Fibroblast of skin of right quadriceps (primary cell): ENCODE measurements around the gene VPS52.
"Not testable (repeated sequence)": the region's sequence is repeated elsewhere in the genome, so short reads cannot be mapped to it uniquely, and the experiment has no call there.

Experiments used
- DNase-seq: peaks from one replicate; pipeline ENCODE4 v3.0.0-alpha.2; 2013

VPS52 gene

DNA sequence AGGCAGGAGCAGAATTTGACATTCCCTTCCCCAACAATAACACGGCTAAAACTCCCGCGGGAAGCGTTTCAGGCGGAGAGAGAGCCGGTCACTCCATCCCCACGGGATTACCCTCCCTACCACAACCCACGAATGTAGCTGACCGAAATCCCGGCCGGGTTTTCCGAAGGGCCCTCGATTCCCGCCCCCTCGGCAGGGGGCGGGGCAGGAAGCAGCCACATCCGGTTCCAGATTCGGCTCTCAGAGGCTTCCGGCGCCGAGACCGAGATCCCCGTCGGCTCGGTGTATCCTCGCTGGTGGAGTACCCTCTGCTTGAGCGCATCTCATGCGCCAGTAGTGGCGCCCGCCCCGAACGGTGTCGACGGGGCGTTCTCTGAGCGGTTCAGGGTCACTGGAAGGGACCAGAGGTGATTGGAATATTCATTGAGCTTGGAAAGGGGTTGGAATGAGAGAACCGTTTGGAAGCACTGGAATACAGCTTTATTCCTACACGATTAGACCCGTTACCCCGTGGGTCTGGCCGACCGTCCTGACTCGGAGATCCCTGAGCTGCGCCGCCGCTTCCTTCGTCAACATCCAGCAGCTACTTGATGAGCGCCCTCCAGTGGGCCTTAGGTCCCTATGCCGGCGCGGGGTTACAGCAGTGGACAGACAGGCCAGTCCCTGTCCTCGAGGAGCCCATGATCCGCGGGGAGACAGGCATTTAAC lies 27.7 kb upstream of the VPS52 start:
- peak; percentile 92 for DNase-seq

DNA sequence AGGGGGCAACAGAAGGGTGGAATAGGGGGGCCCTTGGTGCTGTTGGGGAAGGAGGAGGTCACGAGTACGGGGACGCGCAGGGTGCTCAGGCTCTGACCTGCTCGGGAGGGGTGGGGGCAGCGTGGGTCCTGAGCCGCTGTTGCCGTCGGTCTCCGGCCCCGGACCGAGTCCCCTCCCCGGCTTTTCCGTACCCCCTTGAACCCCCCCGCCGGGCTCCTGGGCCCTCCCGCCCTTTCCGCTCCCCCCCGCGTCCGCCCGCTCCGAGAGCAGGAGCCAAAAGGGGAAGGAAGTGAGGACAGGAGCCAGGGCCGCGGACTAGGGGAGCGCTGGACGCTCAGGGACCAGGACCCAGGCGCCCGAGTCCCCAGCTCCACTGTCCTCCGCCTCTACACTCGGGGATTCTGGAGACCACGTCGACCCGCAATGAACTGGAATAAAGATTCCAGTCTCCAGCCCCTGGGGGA lies 27.1 kb upstream of the VPS52 start, which contains the start of gene RGL2:
Gene RGL2 (minus strand): TSS at position 170 of the 464 bp plus-strand sequence. CDS start 332 bp downstream, outside the sequence.
- peak; percentile 50 for DNase-seq

DNA sequence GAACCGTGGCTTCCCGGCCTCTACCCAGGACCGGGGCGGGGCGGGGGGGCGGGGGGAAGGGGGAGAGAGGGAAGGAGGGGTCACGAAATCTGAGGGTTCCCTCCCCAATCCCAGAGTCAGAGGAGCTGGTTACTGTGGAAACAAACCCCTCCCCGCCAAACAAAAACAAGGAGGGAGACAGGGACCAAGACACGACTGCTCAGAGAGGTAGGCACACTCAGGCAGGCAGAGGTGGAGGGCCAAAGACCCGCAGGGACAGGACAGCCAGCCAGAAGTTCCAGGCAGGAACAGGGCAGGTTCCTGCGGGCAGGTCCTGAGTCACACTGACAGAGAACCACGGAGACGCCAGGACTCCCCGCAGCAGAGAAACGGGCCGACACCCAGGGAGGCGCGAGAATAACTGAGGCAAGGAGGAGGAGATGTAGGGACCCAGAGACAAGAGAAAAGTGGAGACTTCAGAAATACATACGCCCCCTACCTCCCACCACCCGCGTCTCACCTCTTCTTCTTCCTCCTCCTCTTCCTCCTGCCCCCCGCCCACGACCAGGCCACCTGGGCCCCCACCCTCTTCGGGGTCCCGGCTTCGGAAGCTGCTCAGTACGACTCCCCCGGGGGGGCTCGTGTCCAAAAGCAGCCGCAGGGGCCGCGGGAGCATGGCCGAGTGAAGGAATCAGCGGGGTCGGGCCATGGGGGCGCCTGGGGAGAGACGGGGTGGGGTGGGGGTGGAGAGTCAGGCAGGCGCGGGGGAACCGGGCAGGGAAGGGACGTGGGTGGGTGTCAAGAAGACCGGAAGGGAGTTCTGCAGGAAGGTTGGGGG lies 26.5 kb upstream of the VPS52 start:
- DNase-seq, result peak; percentile 79

DNA sequence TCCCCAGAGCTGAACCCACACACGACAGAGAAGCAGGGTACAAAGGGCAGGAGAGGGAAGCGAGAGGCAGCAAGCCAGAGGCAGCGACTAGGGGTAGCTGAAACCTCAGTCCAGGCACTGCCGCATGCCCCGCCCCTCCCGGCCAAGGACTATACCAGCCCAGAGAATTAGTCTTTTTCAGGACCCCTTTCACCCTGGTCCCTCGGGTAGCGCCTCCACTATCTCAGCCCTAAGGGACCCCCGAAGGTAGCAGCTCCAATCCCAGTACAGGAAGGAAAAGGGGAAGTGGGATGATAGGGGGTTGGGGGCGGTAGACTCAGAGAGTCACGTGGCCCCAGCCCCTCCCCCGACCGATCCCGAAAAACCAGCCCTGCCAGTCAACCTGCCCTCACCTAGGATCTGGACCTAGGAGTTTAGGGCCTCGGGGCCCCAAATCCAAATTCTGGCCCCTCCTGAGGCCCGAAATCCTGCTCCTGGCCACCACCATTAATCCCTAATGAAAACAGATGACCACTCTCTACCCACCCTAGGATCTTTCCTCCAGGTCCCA lies 25.8 kb upstream of the VPS52 start:
- DNase-seq, result no peak

DNA sequence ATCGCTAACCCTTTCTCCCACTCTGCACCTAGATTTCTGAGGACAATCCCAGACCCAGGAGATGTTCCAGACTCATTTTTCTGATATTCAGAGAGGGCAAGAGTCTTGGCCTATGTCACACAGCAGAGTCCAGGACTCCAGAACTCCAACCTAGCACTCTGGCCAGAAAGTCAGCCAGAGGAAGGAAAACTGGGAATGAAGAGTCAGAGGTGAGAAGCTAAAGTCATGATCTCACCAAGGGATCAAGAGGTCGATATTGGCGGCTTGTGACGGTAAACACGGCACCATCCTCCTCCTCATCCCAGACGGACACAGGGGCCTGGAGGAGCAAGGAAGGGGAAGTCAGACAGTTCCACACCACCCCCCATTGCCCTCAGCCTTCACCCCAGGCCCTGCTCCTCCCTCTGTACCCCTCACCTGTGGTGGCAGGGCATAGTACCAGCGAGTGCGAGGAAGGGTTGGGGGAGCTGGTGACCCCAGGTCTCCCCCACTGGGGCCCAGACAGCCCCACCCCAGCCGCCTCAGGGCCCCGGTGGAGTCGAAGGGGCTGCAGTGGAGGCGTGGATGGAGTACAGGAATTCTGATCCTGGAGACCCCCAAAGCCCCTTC lies 25.2 kb upstream of the VPS52 start:
- no peak for DNase-seq

DNA sequence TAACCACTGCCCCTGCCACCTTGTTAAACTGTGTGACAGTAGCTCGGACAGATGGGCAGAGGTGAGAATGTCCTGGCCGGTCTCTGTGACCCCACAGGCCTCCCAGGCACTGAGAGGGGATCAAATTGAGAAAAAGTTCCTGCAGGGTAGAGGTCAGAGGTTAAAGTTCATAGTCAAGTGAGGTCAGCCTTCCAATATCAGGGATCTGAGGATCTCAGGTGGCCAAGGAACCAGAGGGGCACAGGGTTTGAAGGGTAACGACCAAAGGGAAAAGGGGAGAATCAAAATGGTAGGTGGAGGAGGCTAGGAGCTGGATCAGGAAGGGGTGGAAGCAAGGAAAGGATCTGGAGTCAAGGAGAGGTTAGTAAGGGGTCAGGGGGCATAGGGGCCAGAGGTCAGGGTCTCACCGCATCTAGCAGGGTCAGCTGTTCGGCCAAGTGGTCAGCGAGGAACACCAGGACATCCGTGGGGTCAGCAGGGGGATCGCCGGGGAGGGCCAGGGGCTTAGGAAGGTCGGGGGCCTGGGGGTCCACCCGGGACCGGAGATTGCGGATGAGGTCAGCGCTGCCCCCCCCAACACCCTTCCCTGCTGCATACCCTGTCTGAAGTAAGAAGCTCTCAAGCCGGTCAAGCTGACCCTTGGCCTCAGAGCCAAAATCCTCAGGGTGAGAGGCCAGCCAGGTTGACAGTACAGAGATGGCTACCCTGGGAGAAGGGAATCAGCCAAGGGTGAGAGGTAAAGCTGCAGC lies 24.1 kb upstream of the VPS52 start:
- DNase-seq, result no peak

DNA sequence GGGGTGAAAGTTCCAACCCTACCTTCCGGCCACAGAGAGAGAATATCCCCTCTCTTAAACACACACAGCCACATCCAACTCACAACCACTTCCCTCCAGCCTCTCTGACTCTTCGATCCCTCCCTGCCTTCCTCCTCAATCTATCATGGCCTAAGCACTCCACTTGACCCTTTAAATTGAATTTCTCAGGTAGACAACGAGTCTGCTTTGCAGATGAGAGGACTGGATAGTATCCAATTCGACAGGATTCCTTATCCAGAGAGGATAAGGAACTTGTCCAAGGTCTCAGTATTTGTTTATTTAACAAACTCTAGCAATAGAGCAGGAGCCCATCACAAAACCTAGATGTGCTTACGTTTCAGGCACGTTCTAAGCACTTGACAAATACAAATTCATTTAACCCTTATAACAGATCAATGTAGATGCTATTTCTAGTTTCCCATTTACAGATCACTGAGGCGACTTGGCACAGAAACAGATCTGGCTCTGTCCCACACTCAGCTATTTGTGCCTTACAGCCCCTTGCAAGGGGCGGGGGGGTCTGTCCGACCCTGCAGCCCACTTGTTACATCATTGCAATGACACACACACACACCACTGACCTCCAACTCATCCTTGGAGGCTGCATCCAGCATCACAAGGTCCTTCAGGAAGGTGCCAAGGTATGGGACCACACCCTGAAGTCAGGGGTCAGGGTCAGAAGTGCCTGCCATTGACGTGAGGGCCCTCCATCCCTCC lies 22.6 kb upstream of the VPS52 start:
- DNase-seq, result no peak

DNA sequence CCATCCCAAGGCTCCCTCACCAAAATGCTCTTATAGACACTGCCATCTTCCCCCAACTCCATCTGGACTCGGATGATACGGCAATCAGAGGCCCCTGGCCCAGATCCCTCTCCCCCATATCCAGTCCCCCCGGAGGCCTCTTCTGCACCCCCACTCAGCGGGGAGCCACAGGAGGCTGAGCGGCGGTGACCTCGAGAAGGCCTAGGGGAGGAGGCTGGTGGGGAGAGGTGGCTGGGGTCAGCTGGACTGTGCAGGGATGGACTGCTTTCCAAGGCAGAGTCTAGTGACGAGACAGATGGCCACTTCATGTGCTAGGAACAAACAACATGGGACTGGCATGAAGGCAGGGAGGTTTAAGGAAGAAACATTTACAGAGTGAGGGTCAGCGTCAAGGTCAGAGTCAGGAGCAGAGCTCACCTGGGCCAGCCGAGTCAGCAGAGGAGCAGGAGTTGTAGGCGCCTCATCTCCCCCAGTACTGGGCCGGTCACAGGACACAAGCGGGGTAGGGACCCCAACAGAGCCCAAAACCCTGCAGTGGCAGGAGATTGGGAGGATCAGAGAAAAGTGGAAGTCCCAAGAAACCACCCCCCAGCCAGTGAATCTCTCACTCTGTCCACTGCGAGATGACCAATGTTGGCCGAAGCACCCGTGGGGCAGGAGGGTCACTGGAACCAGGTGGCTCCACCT lies 21.5 kb upstream of the VPS52 start:
- no peak for DNase-seq

DNA sequence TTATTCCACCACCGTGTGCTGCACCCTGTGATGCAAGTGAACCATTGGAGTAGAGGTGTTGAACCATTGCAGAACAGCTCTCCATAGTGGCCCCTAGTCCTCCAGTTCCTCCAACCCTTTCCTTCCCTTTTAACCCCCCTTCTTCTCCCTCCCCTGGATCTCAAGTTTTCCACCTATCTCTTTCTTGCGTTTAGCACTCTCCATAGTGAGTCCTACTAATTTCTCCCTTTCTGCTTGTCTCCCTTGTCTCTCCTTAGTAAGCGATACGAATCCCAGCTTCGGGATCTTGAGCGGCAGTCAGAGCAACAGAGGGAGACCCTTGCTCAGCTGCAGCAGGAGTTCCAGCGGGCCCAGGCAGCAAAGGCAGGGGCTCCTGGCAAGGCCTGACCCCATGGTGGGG lies 18.8 kb upstream of the VPS52 start:
- no peak for DNase-seq

DNA sequence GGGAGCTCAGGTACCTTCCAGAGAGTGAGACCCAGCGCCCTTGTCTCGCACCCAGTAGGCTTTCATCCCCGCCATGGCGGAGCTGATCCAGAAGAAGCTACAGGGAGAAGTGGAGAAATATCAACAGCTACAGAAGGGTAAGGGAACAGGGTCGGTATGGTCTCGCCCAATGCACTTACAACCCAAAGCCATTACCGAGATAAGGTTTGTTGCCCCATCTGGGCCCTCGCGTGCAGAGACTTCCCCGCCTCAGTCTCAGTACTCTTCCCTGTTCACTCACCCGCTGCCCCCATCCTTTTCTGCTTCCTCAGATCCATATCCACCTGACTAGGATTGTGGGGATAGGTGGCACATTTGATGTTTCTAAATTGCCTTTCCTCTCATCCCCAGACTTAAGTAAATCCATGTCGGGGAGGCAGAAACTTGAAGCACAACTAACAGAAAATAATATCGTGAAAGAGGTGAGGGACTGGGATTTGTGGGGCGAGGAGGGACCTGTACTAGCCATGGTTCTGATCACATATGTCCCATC lies 18.2 kb upstream of the VPS52 start:
- no peak for DNase-seq

DNA sequence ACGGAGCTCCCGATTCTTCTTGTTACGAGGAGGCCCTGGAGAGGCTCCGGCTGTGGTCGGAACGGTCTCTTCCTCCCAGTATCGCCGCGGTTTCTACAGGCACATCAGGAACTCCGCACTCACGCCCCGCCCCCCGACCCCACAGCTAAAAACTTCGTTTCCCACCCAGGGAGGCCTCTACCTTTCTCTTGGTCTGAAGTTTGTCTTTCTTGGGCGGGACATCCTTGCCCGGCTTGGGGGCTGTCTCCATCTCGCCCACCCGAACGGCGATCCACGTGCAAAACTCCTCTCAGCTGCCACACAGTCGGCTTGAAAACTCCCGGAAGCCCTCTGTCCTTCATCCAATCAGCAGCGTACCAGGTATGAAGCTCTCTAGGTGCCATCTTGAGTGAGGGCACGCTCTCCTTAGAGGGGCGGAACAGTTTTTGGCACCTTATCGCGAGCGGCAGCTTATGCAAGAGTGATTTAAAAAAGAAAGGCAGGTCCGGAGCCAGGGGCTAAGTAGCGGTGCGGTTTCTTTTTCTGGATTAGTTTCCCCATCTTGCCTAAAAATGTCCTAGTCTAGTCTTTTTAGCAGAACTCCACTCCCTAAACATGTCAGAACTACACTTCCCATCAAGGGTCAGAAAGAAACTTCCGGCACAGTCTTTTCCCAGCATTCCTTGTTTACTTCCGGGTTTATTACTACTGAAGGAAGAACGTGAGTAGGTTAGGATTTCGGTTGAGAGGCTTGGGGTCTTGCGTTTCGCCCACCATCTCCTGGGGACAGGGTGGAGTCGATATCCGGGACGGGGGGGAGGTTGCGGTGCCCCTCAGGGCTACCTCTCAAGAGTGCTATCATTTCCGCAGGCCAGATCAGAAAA lies 17.5 kb upstream of the VPS52 start, which contains the start of the genes PFDN6 and WDR46:
Gene PFDN6 (plus strand): TSS at position 681 of the 863 bp plus-strand sequence. CDS start 256 bp downstream, outside the sequence.
Gene WDR46 (minus strand): TSS at position 319 of the 863 bp plus-strand sequence. CDS start 69 bp downstream, at position 250.
- peak; percentile 87 for DNase-seq

DNA sequence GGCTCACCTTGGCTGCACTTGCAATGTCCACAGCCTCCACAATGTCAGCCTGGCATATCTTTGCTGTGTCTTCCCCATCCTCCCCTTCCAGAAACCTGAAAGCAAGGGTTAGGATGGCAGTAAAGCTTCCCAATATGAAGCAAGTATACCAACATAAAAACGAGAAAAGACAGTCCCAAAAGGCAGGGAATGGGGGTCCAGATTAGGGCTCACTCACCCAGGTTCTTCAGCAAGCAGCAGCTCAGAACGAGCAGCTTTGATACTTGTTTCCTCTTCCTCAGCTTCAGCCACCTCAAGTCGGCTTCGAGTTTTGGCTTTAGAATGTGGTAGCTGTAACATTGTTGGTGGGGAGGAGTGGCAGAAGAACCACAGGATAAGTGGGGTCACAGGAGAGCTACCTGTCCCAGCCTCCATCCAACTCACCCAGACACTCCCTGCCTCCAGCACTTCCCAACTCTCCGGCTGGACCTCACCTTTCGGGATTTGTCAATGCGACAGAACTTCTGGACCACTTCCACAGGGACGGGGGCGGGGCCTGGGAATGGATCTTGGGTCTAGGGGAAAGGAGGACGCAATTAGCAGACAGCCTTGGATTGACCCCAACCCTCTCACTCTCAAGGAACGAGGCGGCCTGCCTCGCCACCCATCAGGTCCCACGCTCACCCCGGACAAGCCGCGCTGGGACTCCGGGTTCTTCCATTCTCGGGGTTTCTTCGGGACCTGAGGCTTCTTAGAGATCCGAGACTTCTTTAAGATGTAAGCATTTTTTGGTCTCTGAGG lies 16.7 kb upstream of the VPS52 start:
- DNase-seq, result no peak

DNA sequence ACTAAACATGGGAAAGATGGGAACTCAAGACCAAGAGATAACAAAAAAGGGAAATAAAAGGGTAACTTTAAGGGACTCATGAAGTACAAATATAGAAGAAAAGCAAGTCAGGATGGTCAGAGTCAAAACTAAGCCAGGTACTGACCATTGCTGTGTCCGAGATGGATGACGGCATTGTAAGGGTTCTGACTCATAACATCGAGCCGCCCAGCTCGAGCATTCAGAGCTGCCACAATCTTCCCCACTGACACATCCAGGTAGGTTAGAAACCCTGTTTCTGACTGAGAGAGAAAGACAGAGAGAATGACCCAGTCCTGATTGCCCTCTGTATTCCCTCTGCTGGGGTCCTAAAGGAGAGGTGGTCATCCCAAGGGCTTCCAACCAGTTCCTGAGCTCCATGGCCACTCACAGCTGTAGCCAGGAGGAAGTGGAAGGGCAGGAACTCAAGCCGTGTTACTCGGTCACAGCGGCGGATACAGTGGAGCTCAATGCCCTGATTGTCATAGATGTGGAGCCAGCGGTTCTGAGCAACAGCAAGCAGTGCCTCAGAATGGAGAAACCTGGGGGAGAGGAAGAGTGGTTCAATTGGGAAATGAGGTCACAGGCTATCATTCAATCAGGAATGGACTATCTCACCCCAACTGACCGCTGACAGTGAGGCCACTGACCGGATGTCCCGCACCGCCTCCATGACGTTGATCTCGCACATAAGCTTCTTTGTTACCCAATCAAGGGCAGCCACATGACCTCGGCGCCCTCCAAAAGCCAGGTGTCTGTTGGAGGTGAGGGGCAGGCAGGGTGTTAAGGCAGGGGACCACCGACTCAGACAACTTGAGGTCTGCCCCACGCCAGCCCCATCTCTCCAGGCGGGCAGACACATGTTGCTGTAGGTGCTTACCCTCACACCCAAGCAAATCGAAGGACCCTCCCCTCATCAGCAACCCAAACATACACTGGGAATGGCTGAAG lies 15.6 kb upstream of the VPS52 start:
- DNase-seq, result no peak

DNA sequence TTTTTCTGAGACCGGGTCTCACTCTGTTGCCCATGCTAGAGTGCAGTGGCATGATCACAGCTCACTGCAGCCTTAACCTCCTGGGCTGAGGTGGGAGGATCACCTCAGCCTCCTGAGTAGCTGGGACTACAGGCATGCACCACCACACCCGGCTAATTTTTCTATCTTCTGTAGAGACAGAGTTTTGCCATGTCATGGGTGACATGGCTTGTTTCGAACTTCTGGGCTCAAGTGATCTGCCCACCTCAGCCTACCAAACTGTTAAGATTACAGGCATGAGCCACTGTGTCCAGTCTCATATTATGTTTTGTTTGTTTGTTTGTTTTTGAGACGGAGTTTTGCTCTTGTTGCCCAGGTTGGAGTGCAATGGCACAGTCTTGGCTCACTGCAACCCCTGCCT lies 13.5 kb upstream of the VPS52 start:
- not testable (repeated sequence) for DNase-seq

DNA sequence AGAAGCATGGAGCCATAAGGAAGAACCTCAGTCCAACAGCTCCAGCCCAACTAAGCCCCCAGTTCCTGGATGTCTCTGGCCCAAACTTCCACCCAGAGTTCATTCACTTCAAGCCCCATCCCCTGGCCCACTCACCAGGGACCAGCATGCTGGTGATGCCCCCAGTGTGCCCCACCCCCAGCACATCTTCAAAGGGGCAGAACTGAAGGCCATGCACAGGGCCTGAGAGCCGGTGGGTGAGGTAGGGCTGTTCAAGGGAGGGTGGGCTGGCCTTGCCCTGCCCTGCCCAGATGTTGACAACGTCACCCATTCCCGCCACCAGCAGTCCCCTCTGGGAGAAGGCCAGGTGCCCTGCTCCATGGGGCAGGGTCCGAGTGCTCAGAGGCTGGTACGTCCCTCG lies 8.9 kb upstream of the VPS52 start:
- no peak for DNase-seq

DNA sequence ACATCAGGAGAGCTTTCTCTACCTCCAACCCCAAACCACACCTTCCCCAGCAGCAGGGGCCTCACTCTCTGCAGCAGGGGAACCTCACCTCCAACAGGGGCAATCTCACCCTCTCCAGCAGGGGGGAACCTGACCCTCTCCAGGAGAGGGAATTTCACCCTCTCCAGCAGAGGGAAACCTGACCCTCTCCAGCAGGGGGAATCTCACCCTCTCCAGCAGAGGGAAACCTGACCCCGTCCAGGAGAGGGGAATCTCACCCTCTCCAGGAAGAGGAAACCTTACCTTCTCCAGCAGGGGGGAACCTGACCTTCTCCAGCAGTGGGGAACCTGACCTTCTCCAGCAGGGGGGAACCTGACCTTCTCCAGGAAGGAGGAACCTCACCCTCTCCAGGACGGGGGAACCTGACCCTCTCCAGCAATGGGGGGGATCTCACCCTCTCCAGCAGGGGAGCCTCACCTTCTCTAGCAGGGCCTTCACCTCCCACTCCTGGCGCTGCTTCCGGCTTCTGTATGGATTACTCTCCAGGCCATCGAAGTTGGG lies 8.4 kb upstream of the VPS52 start:
- DNase-seq, result peak; percentile 58

DNA sequence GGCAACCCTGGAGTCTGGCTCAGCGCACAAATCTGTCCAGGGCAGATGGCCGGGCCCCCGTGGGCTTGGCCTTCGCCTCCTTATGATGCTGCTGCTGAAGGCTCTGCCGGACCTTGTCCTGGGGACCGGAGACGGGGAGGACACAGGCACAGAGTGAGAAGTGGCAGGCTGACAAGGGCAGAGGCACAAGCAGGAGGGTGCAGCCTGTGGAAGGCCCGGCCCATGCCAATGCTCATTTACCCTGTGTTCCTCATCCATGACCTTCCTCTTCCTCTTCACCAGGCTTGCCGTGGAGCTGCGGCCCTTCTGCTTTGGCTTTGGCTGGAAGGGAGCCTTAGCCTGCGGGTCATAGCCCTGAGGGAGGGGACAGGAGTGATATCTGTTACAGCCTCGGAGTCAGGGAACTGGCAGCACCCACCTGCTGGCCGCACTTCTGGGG lies 7.6 kb upstream of the VPS52 start:
- no peak for DNase-seq
